Suprapubic skin (tissue), 3 donors: ENCODE results near the gene GPX5.
"Not testable (repeated sequence)": the region's sequence is repeated elsewhere in the genome, so short reads cannot be mapped to it uniquely, and the experiment has no call there.

Source experiments
- CTCF ChIP-seq, 2 donors: fragments of 200-600 bp in 1 of 2; fragments of 450-650 bp in 1 of 2; sonication (generic) in 1 of 2; IDR thresholded peaks; one replicate each; pipeline ENCODE4 v1.5.1; 2016 to 2019; ENCODE audit warnings: antibody characterized with exemption in 2 of 2, mild to moderate bottlenecking in 1 of 2, moderate library complexity in 1 of 2
- EP300 ChIP-seq: sonication (generic); formaldehyde crosslinking; IDR thresholded peaks from one replicate; pipeline ENCODE4 v1.6.1; 2017; ENCODE audit warnings: antibody characterized with exemption
- POLR2A ChIP-seq, 2 donors: fragments of 450-650 bp; IDR thresholded peaks; one replicate each; pipeline ENCODE4 v1.6.1; 2017; ENCODE audit warnings: antibody characterized with exemption in 2 of 2, mild to moderate bottlenecking in 2 of 2, moderate library complexity in 2 of 2

GRCh38 chr6:28502709-28503305 is 22.9 kb upstream of the GPX5 start:
- TF ChIP-seq CTCF (IDR thresholded peaks at IDR 0.05); POLR2A (IDR thresholded peaks at IDR 0.05); EP300: not testable (repeated sequence)
